Naive thymus-derived CD4-positive, alpha-beta T cell (primary cell): ENCODE data around the gene NEMP2. TPM values are rescaled to one million over a fixed set of nuclear protein-coding genes. Genes with fewer than 3 reads are reported as not detected.

Experiments used
- ATAC-seq: fragments of 150-1000 bp; cut with Tn5 transposase; 2 replicates; pipeline ENCODE4 v1.10.0; 2021; ENCODE audit warnings: mild to moderate bottlenecking, moderate library complexity
- CTCF ChIA-PET: fragments of 350-600 bp; sonication (Branson Sonifier 250); formaldehyde crosslinking; loops from one replicate; lab custom pipeline; 2021; ENCODE audit warnings: antibody characterized with exemption; lab: Charles Lee
- POLR2A ChIA-PET: fragments of 350-600 bp; sonication (Branson Sonifier 250); formaldehyde crosslinking; loops from one replicate; lab custom pipeline; 2021; ENCODE audit warnings: antibody characterized with exemption, inconsistent platforms; lab: Charles Lee
- DNase-seq, 9 donors: peaks; one replicate each; pipeline versions ENCODE4 v3.0.0 to v3.0.0-alpha.2; 2020 to 2022; ENCODE audit warnings: mixed read lengths in 1 of 9
- H3K27ac ChIP-seq: one replicate; pipeline ENCODE4 v1.7.0; 2013; ENCODE audit warnings: mild to moderate bottlenecking, low read depth, low read length, moderate library complexity
- H3K27me3 ChIP-seq, 2 donors: one replicate each; pipeline ENCODE4 v1.7.0; 2013; ENCODE audit warnings: low read length in 2 of 2, mild to moderate bottlenecking in 2 of 2, moderate library complexity in 2 of 2; ENCODE audit not compliant: control insufficient read depth in 2 of 2, insufficient read depth in 2 of 2
- H3K36me3 ChIP-seq, 3 experiments: 1 replicate in 2 of 3; 2 replicates in 1 of 3; pipeline ENCODE4 v1.7.0; 2013; ENCODE audit warnings: low read length in 3 of 3, mild to moderate bottlenecking in 3 of 3, moderate library complexity in 1 of 3; ENCODE audit not compliant: insufficient read depth in 3 of 3, control insufficient read depth in 2 of 3
- H3K4me1 ChIP-seq, 2 donors: one replicate each; pipeline ENCODE4 v1.7.0; 2013; ENCODE audit warnings: low read length in 2 of 2, mild to moderate bottlenecking in 2 of 2, moderate library complexity in 1 of 2; ENCODE audit not compliant: control insufficient read depth in 2 of 2, insufficient read depth in 2 of 2
- H3K4me3 ChIP-seq: 2 replicates; pipeline ENCODE4 v1.7.0; 2013; ENCODE audit warnings: mild to moderate bottlenecking, low read length
- H3K9me3 ChIP-seq, 3 experiments: 1 replicate in 2 of 3; 2 replicates in 1 of 3; pipeline ENCODE4 v1.7.0; 2013; ENCODE audit warnings: low read length in 3 of 3; ENCODE audit not compliant: control insufficient read depth in 2 of 3
- H3K27ac Mint-ChIP-seq, 9 donors: one replicate each; pipeline ENCODE4 v1.8.0; 2020 to 2022; ENCODE audit warnings: mixed read lengths in 9 of 9, mild to moderate bottlenecking in 8 of 9, moderate library complexity in 5 of 9, inconsistent platforms in 2 of 9
- H3K27me3 Mint-ChIP-seq, 5 donors: one replicate each; pipeline ENCODE4 v1.8.0; 2021 to 2022; ENCODE audit warnings: mixed read lengths in 5 of 5, mild to moderate bottlenecking in 1 of 5
- H3K36me3 Mint-ChIP-seq, 5 donors: one replicate each; pipeline ENCODE4 v1.8.0; 2020 to 2022; ENCODE audit warnings: mixed read lengths in 5 of 5, mild to moderate bottlenecking in 3 of 5, inconsistent platforms in 1 of 5
- H3K4me1 Mint-ChIP-seq, 7 donors: one replicate each; pipeline ENCODE4 v1.8.0; 2020 to 2022; ENCODE audit warnings: mixed read lengths in 7 of 7, mild to moderate bottlenecking in 3 of 7, inconsistent platforms in 1 of 7
- H3K4me3 Mint-ChIP-seq, 10 donors: one replicate each; pipeline ENCODE4 v1.8.0; 2020 to 2022; ENCODE audit warnings: mild to moderate bottlenecking in 10 of 10, mixed read lengths in 10 of 10, moderate library complexity in 6 of 10, inconsistent platforms in 2 of 10
- H3K9me3 Mint-ChIP-seq, 11 donors: one replicate each; pipeline ENCODE4 v1.8.0; 2020 to 2022; ENCODE audit warnings: mixed read lengths in 11 of 11, mild to moderate bottlenecking in 4 of 11, inconsistent platforms in 1 of 11, moderate library complexity in 1 of 11
- intact Hi-C, 2 donors: fragments of 100-400 bp; cut with micrococcal nuclease; formaldehyde crosslinking; loops; one replicate each; pipeline ENCODE4 v1.15.1; 2023
- polyA plus RNA-seq, 2 donors: library from polyadenylated mRNA; unstranded; fragments of 300-500 nt; fragmentation: Illumina TruSeq; gene quantifications; one replicate each; pipeline ENCODE4 v1.2.3, GENCODE V29; 2021
- total RNA-seq, 6 experiments: library from RNA in 5 of 6; stranded (reverse) in 5 of 6; gene quantifications; 1 replicate in 5 of 6; 2 replicates in 1 of 6; pipeline ENCODE4 v1.2.3 and lab custom pipeline; 2021 to 2026

The NEMP2 gene
- total and polyA plus RNA-seq, 7 experiments from 2014 or later: 10.0 to 30.8 (median 17.3) TPM

DNA sequence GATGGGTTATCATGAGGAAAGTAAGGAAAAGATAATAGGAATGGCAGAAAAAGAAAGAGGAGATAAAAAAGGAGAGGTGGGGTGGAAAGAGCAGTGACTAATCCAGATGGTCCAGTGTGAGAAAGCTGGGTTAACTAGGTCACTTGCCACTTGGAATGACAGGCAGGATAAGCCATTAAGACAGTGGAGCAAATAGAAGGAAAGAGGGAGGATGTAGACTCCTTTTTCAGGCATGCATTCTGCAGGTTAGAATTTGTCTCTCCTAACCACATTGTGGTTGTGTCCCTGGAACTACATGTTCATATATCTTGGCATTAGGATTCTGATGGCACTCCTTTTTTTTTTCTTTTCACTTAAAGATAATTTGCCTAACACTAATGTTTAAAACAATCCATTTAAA, 13.4 kb upstream of the NEMP2 start:
- peak overlapping the region in 1 of 9 donors; percentile 18 for H3K27ac Mint-ChIP-seq

DNA sequence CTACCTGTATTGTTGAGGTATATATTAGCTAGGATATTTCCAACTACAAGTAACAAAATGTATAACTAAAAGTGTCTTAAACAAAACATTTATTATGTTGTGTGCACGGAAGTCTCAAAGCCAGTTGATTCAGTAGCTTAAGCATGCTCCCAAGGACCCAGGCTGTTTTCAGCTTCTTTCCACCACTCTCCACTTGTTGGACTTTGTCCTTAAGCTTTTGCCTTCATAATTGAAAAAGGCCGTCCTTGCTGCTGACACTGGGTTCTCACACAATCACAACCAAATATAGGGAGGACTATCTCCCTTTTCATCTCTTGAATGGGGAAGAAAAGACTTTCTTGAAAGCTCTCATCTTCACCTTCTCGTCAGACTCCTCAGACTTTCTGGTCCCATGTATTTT, 12.2 kb upstream of the NEMP2 start:
- Histone ChIP-seq H3K27ac (no peak overlapping the region), H3K27me3 (no peaks in the 10 kb centered on the region), H3K4me1 (no peaks in the 10 kb centered on the region), H3K36me3 (no peaks in the 10 kb centered on the region), H3K4me3 (no peak overlapping the region), H3K9me3 (no peaks in the 10 kb centered on the region)
- H3K9me3 Mint-ChIP-seq: peaks cover 0 to 14% (median 9%) of the 10 kb centered on the region in 11 donors
- H3K27me3 Mint-ChIP-seq: no peaks in the 10 kb centered on the region
- ATAC-seq: no peak
- peaks cover 3 to 22% (median 8%) of the 10 kb centered on the region in 5 donors for H3K36me3 Mint-ChIP-seq
- H3K4me1 Mint-ChIP-seq: peaks cover 3 to 7% (median 5%) of the 10 kb centered on the region in 7 donors
- H3K27ac Mint-ChIP-seq: no peak overlapping the region
- no peak for DNase-seq
- POLR2A ChIA-PET: interaction anchor here (2.3 kb wide), 1 partner anchor 13 kb away, joined by 7 read pairs; the partner anchor contains the start of gene NEMP2
- H3K4me3 Mint-ChIP-seq: no peak overlapping the region
- intact Hi-C loops: no loop called here
- CTCF ChIA-PET: no interaction called here

More for the DNA sequence above, 13.4 kb upstream of the NEMP2 start:
- H3K4me1 Mint-ChIP-seq: peaks cover 9 to 14% (median 11%) of the 10 kb centered on the region in 7 donors
- Histone ChIP-seq H3K4me3 (no peak overlapping the region), H3K27ac (no peak overlapping the region), H3K9me3 (no peaks in the 10 kb centered on the region), H3K4me1 (no peaks in the 10 kb centered on the region), H3K36me3 (no peaks in the 10 kb centered on the region), H3K27me3 (no peaks in the 10 kb centered on the region)
- ChIA-PET POLR2A (interaction anchor here (0.7 kb wide), 1 partner anchor 118 kb away, joined by 6 read pairs; no protein-coding TSS in a partner anchor), CTCF (no interaction called here)
- no peak overlapping the region for H3K4me3 Mint-ChIP-seq
- DNase-seq (no peak), ATAC-seq (no peak)
- peaks cover 0 to 2% (median 0%) of the 10 kb centered on the region in 11 donors for H3K9me3 Mint-ChIP-seq
- intact Hi-C loops: no loop called here
- H3K36me3 Mint-ChIP-seq: peaks cover 0 to 14% (median 2%) of the 10 kb centered on the region in 5 donors
- H3K27me3 Mint-ChIP-seq: no peaks in the 10 kb centered on the region

DNA sequence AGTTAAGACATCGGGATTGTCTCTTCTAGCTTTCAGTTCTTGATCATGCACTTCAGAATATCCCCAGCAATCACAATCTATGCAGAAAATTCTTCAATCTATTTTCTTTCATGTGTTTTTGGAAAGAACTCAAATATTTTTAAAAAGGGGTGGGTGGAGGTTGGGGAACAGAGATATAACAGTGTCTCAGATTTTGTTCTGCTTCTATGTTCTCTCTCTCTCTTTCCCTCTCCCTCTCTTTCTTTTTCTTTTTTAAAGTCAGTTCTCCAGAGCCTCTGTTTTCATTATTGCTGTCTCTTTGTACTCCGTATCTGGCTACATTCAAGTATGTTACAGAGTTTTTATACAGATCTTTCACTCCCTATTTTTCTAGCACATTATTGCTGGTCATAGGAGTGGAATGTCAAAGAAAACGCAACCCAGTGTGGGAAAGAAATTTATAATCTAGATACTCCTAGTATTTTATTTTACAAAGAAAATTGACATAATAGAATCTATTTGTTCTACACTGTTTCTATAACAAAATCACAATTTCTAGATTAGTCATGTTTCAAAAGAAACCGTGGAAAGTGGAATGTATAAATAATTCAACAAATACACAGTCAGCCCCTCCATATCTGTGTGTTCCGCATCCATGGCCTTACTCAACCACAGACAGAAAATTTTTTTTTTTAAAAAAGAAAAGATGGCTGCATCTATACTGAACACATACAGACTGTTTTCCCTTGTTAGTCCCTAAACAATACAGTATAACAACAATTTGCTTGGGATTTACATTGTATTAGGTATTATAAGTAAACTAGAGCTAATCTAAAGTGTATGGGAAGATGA, 11.2 kb upstream of the NEMP2 start:
- no peak overlapping the region for H3K4me3 ChIP-seq
- POLR2A ChIA-PET: interaction anchor here (2.3 kb wide), 1 partner anchor 12 kb away, joined by 7 read pairs; the partner anchor contains the start of gene NEMP2
- DNase-seq (no peak), ATAC-seq (no peak)
- no peak overlapping the region for H3K27ac ChIP-seq
- no peaks in the 10 kb centered on the region for H3K9me3 ChIP-seq
- Mint-ChIP-seq H3K4me3 (no peak overlapping the region), H3K27ac (no peak overlapping the region), H3K4me1 (peaks cover 0 to 4% (median 0%) of the 10 kb centered on the region in 7 donors), H3K9me3 (peaks cover 4 to 23% (median 18%) of the 10 kb centered on the region in 11 donors), H3K27me3 (no peaks in the 10 kb centered on the region), H3K36me3 (peaks cover 5 to 30% (median 16%) of the 10 kb centered on the region in 5 donors)
- intact Hi-C loops: no loop called here
- H3K4me1 ChIP-seq: no peaks in the 10 kb centered on the region
- H3K36me3 ChIP-seq: no peaks in the 10 kb centered on the region
- H3K27me3 ChIP-seq: no peaks in the 10 kb centered on the region
- CTCF ChIA-PET: no interaction called here

DNA sequence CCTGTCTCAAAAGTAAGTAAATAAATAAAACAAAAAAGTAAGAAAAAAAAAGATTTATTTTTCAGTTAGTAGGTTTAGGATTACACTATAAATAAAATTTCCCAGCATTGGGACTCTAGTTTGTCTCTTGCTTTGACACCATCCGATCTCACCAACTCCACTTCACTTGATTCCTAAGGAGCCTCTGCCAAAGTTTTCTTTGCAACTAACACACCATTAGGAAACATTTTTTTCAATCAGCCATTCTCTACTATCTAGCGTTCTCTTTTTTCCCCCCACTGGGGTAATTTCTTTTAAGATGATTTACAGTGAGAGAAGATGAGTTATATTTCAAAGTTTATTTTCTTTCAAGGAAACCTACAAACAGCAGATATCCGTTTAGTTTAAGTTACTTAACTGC, 10.6 kb upstream of the NEMP2 start:
- H3K27me3 ChIP-seq: no peaks in the 10 kb centered on the region
- no peaks in the 10 kb centered on the region for H3K36me3 ChIP-seq
- H3K4me1 Mint-ChIP-seq: peaks cover 0 to 4% (median 0%) of the 10 kb centered on the region in 7 donors
- H3K9me3 ChIP-seq: peaks cover 5 to 7% (median 5%) of the 10 kb centered on the region in 3 experiments
- no peak overlapping the region for H3K4me3 Mint-ChIP-seq
- no peak overlapping the region for H3K4me3 ChIP-seq
- H3K9me3 Mint-ChIP-seq: peaks cover 4 to 30% (median 23%) of the 10 kb centered on the region in 11 donors
- no peaks in the 10 kb centered on the region for H3K4me1 ChIP-seq
- H3K27ac Mint-ChIP-seq: no peak overlapping the region
- intact Hi-C loops: no loop called here
- ATAC-seq (no peak), DNase-seq (no peak)
- CTCF ChIA-PET: no interaction called here
- no peaks in the 10 kb centered on the region for H3K27me3 Mint-ChIP-seq
- no peak overlapping the region for H3K27ac ChIP-seq
- peaks cover 5 to 37% (median 22%) of the 10 kb centered on the region in 5 donors for H3K36me3 Mint-ChIP-seq
- POLR2A ChIA-PET: no interaction called here

DNA sequence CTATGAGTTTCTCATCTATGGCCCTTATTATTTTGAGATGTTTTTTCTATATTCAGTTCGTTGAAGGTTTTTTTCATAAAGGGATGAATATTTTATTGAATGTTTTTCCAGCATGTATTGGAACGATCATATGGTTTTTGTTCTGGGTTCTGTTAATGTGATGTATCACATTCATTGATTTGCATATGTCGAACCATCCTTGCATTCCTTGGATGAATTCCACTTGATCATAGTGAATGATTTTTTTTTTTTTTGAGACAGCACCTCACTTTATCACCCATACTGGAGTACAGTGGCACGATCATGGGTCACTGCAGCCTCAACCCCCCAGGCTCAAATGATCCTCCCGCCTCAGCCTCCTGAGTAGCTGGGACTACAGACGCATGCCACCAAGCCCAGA, 5.5 kb upstream of the NEMP2 start:
- Mint-ChIP-seq H3K27me3 (no peaks in the 10 kb centered on the region), H3K36me3 (peaks cover 5 to 73% (median 33%) of the 10 kb centered on the region in 5 donors), H3K9me3 (peaks cover 10 to 67% (median 46%) of the 10 kb centered on the region in 11 donors), H3K27ac (peak overlapping the region in 3 of 9 donors; percentile 7 to 52 (median 34)), H3K4me3 (no peak overlapping the region), H3K4me1 (peaks cover 6 to 17% (median 15%) of the 10 kb centered on the region in 7 donors)
- ATAC-seq (no peak), DNase-seq (no peak)
- Histone ChIP-seq H3K27ac (no peak overlapping the region), H3K4me3 (no peak overlapping the region), H3K9me3 (peaks cover 5 to 10% (median 8%) of the 10 kb centered on the region in 3 experiments), H3K27me3 (no peaks in the 10 kb centered on the region), H3K4me1 (peaks cover 0 to 5% of the 10 kb centered on the region in 2 donors), H3K36me3 (no peaks in the 10 kb centered on the region)
- ChIA-PET POLR2A (interaction anchor here (0.6 kb wide), 1 partner anchor 879 kb away, joined by 3 read pairs; the partner anchor contains the start of gene ASNSD1), CTCF (no interaction called here)
- intact Hi-C loops: no loop called here

DNA sequence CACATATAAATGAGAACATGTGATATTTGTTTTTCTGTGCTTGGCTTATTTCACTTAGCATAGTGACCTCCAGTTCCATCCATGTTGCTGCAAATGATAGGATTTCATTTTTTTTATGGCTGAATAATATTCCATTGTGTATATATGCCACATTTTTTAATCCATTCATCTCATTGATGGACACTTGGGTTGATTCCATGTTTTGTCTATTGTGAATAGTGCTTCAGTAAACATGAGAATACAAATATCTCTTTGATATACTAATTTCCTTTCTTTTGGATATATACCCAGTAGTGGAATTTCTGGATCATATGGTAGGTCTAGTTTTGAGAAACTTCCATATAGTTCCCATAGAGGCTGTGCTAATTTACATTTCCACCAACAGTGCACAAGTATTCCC, 3.7 kb upstream of the NEMP2 start:
- H3K4me3 ChIP-seq: no peak overlapping the region
- H3K27me3 ChIP-seq: no peaks in the 10 kb centered on the region
- no peak overlapping the region for H3K27ac ChIP-seq
- H3K4me1 Mint-ChIP-seq: peaks cover 9 to 26% (median 25%) of the 10 kb centered on the region in 7 donors
- intact Hi-C loops: loop anchor here (10.0 kb wide), 2 partner anchors 863 to 1077 kb away; partner anchors contain the start of gene ANKAR (in 1 of the 2)
- H3K4me3 Mint-ChIP-seq: no peak overlapping the region
- H3K36me3 Mint-ChIP-seq: peaks cover 5 to 68% (median 33%) of the 10 kb centered on the region in 5 donors
- POLR2A ChIA-PET: interaction anchor here (0.7 to 0.9 kb wide), 3 partner anchors 76 to 131 kb away, joined by 3 to 4 read pairs (median 4); partner anchors contain the start of gene MFSD6
- H3K36me3 ChIP-seq: peaks cover 0 to 2% (median 0%) of the 10 kb centered on the region in 3 experiments
- H3K4me1 ChIP-seq: peaks cover 8% of the 10 kb centered on the region in 2 donors
- H3K9me3 ChIP-seq: peaks cover 5 to 10% (median 8%) of the 10 kb centered on the region in 3 experiments
- peaks cover 10 to 67% (median 46%) of the 10 kb centered on the region in 11 donors for H3K9me3 Mint-ChIP-seq
- CTCF ChIA-PET: no interaction called here
- ATAC-seq: no peak
- H3K27me3 Mint-ChIP-seq: no peaks in the 10 kb centered on the region
- H3K27ac Mint-ChIP-seq: peak overlapping the region in 6 of 9 donors; percentile 14 to 100 (median 41)
- no peak for DNase-seq
